Mesendoderm (in vitro differentiated cells): ENCODE results near the gene CBX8.

Experiments
- DNase-seq: peaks from one replicate; pipeline ENCODE4 v3.0.0; 2013
- H2AK5ac ChIP-seq: 2 replicates; pipeline ENCODE4 v1.6.1; 2013; ENCODE audit warnings: low read length, inconsistent platforms
- H2BK120ac ChIP-seq: 2 replicates; pipeline ENCODE4 v1.6.1; 2013; ENCODE audit warnings: low read depth, mild to moderate bottlenecking, low read length, moderate library complexity, mixed read lengths
- H2BK15ac ChIP-seq: replicated peaks from 2 replicates; pipeline ENCODE4 v1.6.1; 2013; ENCODE audit warnings: low read depth, mild to moderate bottlenecking, moderate library complexity
- H2BK5ac ChIP-seq: 2 replicates; pipeline ENCODE4 v1.6.1; 2013; ENCODE audit warnings: low read length, inconsistent platforms
- H3K18ac ChIP-seq: 2 replicates; pipeline ENCODE4 v1.6.1; 2013; ENCODE audit warnings: mild to moderate bottlenecking, low read length, mixed read lengths
- H3K23ac ChIP-seq: one replicate; pipeline ENCODE4 v1.6.1; 2013; ENCODE audit warnings: low read length
- H3K27ac ChIP-seq: 2 replicates; pipeline ENCODE4 v1.5.1; 2013; ENCODE audit warnings: low read depth, mild to moderate bottlenecking, inconsistent platforms, low read length, moderate library complexity
- H3K27me3 ChIP-seq: 2 replicates; pipeline ENCODE4 v1.6.1; 2013; ENCODE audit warnings: low read length, control low read depth, mild to moderate bottlenecking, inconsistent platforms; ENCODE audit not compliant: insufficient read depth, poor library complexity
- H3K36me3 ChIP-seq: 2 replicates; pipeline ENCODE4 v1.6.1; 2013; ENCODE audit warnings: low read length, inconsistent platforms; ENCODE audit not compliant: control insufficient read depth, insufficient read depth
- H3K4ac ChIP-seq: one replicate; pipeline ENCODE4 v1.6.1; 2013; ENCODE audit warnings: low read depth, mild to moderate bottlenecking, low read length, moderate library complexity
- H3K4me1 ChIP-seq: 2 replicates; pipeline ENCODE4 v1.6.1; 2013; ENCODE audit warnings: low read depth, low read length, inconsistent platforms; ENCODE audit not compliant: control insufficient read depth
- H3K4me2 ChIP-seq: 2 replicates; pipeline ENCODE4 v1.6.1; 2013; ENCODE audit warnings: low read length
- H3K4me3 ChIP-seq: 2 replicates; pipeline ENCODE4 v1.5.1; 2013; ENCODE audit warnings: mild to moderate bottlenecking, low read length
- H3K56ac ChIP-seq: one replicate; pipeline ENCODE4 v1.6.1; 2013; ENCODE audit warnings: low read length
- H3K79me1 ChIP-seq: 2 replicates; pipeline ENCODE4 v1.6.1; 2013; ENCODE audit warnings: low read length, inconsistent platforms
- H3K79me2 ChIP-seq: 2 replicates; pipeline ENCODE4 v1.6.1; 2013; ENCODE audit warnings: mild to moderate bottlenecking, low read length; ENCODE audit not compliant: control insufficient read depth, insufficient read depth
- H3K9ac ChIP-seq: 2 replicates; pipeline ENCODE4 v1.6.1; 2013; ENCODE audit warnings: low read length, inconsistent platforms
- H4K5ac ChIP-seq: one replicate; pipeline ENCODE4 v1.6.1; 2013; ENCODE audit warnings: low read length
- H4K8ac ChIP-seq: one replicate; pipeline ENCODE4 v1.6.1; 2013; ENCODE audit warnings: low read depth, mild to moderate bottlenecking, control low read depth, low read length, moderate library complexity
- WGBS: extraction: QIAGEN DNeasy Blood & Tissue Kit; methylation state at CpG from one replicate; pipeline ENCODE4 v1.1.7; 2013; ENCODE audit warnings: low lambda C conversion rate, missing lambda C conversion rate; ENCODE audit not compliant: insufficient coverage; ENCODE audit errors: extremely low coverage; 5-methylcytosine and 5-hydroxymethylcytosine counted together

The CBX8 gene

GRCh38 chr17:79765708-79766107, 31.2 kb downstream of the CBX8 start:
- Histone ChIP-seq H3K4me2 (no peak overlapping the region), H2BK120ac (no peak overlapping the region), H3K79me2 (no peaks in the 10 kb centered on the region), H3K9ac (no peak overlapping the region), H2BK5ac (no peak overlapping the region), H3K4me1 (no peaks in the 10 kb centered on the region), H2BK15ac (no peak overlapping the region), H3K27ac (no peak overlapping the region), H3K27me3 (no peaks in the 10 kb centered on the region), H3K18ac (no peak overlapping the region), H3K23ac (no peak overlapping the region), H3K4me3 (no peak overlapping the region), H4K5ac (no peak overlapping the region), H3K36me3 (no peaks in the 10 kb centered on the region), H3K4ac (no peak overlapping the region), H2AK5ac (no peak overlapping the region), H4K8ac (no peak overlapping the region), H3K56ac (no peak overlapping the region), H3K79me1 (no peaks in the 10 kb centered on the region)
- DNase-seq = no peak
- no CpG with 5 or more reads among the region's 3 CpGs for WGBS

- Histone ChIP-seq H2BK120ac (no peak overlapping the region), H2AK5ac (no peak overlapping the region), H2BK5ac (no peak overlapping the region), H2BK15ac (no peak overlapping the region), H3K4ac (no peak overlapping the region), H4K8ac (no peak overlapping the region), H3K56ac (no peak overlapping the region), H3K23ac (no peak overlapping the region), H3K4me2 (no peak overlapping the region), H3K27ac (no peak overlapping the region), H4K5ac (no peak overlapping the region), H3K4me1 (no peaks in the 10 kb centered on the region), H3K18ac (no peak overlapping the region), H3K27me3 (no peaks in the 10 kb centered on the region), H3K9ac (no peak overlapping the region), H3K4me3 (no peak overlapping the region), H3K79me2 (no peaks in the 10 kb centered on the region), H3K36me3 (no peaks in the 10 kb centered on the region), H3K79me1 (no peaks in the 10 kb centered on the region)
- WGBS = no CpG with 5 or more reads among the region's 19 CpGs
- no peak for DNase-seq
These were observed 34.8 kb downstream of the CBX8 start for GRCh38 chr17:79761894-79762589.

GRCh38 chr17:79760197-79760906, 36.5 kb downstream of the CBX8 start:
- no peaks in the 10 kb centered on the region for H3K36me3 ChIP-seq
- no peaks in the 10 kb centered on the region for H3K27me3 ChIP-seq
- H3K79me2 ChIP-seq = no peaks in the 10 kb centered on the region
- no peak overlapping the region for H3K4me3 ChIP-seq
- no peak overlapping the region for H2BK120ac ChIP-seq
- H3K4me1 ChIP-seq = no peaks in the 10 kb centered on the region
- H2AK5ac ChIP-seq = no peak overlapping the region
- H4K8ac ChIP-seq = no peak overlapping the region
- H2BK15ac ChIP-seq = no peak overlapping the region
- no peak overlapping the region for H2BK5ac ChIP-seq
- H3K4me2 ChIP-seq = no peak overlapping the region
- H3K79me1 ChIP-seq = no peaks in the 10 kb centered on the region
- H3K18ac ChIP-seq = no peak overlapping the region
- no peak overlapping the region for H3K56ac ChIP-seq
- DNase-seq = no peak
- no peak overlapping the region for H3K23ac ChIP-seq
- no peak overlapping the region for H4K5ac ChIP-seq
- WGBS = no CpG with 5 or more reads among the region's 21 CpGs
- no peak overlapping the region for H3K9ac ChIP-seq
- H3K27ac ChIP-seq = no peak overlapping the region
- H3K4ac ChIP-seq = no peak overlapping the region

GRCh38 chr17:79758271-79758670, 38.6 kb downstream of the CBX8 start:
- no peak overlapping the region for H4K8ac ChIP-seq
- H3K4me3 ChIP-seq = no peak overlapping the region
- H3K9ac ChIP-seq = no peak overlapping the region
- H4K5ac ChIP-seq = no peak overlapping the region
- no peak overlapping the region for H3K4ac ChIP-seq
- H3K79me2 ChIP-seq = no peaks in the 10 kb centered on the region
- H3K23ac ChIP-seq = no peak overlapping the region
- H3K4me1 ChIP-seq = no peaks in the 10 kb centered on the region
- H3K56ac ChIP-seq = no peak overlapping the region
- WGBS = no CpG with 5 or more reads among the region's 6 CpGs
- no peak overlapping the region for H2BK120ac ChIP-seq
- H3K36me3 ChIP-seq = no peaks in the 10 kb centered on the region
- no peaks in the 10 kb centered on the region for H3K79me1 ChIP-seq
- no peak for DNase-seq
- no peak overlapping the region for H2BK15ac ChIP-seq
- H3K4me2 ChIP-seq = no peak overlapping the region
- no peak overlapping the region for H2AK5ac ChIP-seq
- H2BK5ac ChIP-seq = no peak overlapping the region
- no peak overlapping the region for H3K18ac ChIP-seq
- no peak overlapping the region for H3K27ac ChIP-seq
- no peaks in the 10 kb centered on the region for H3K27me3 ChIP-seq

GRCh38 chr17:79757140-79757745, 39.6 kb downstream of the CBX8 start:
- H3K79me2 ChIP-seq = no peaks in the 10 kb centered on the region
- no peak overlapping the region for H2AK5ac ChIP-seq
- H3K4me3 ChIP-seq = no peak overlapping the region
- no peak overlapping the region for H2BK5ac ChIP-seq
- H3K56ac ChIP-seq = no peak overlapping the region
- H4K5ac ChIP-seq = no peak overlapping the region
- H3K4me2 ChIP-seq = no peak overlapping the region
- H3K23ac ChIP-seq = no peak overlapping the region
- H3K36me3 ChIP-seq = no peaks in the 10 kb centered on the region
- no peak overlapping the region for H3K4ac ChIP-seq
- no peak overlapping the region for H2BK120ac ChIP-seq
- H3K27me3 ChIP-seq = no peaks in the 10 kb centered on the region
- no peak overlapping the region for H3K27ac ChIP-seq
- no peak overlapping the region for H2BK15ac ChIP-seq
- no peak for DNase-seq
- no peak overlapping the region for H3K9ac ChIP-seq
- H3K18ac ChIP-seq = no peak overlapping the region
- H4K8ac ChIP-seq = no peak overlapping the region
- no peaks in the 10 kb centered on the region for H3K79me1 ChIP-seq
- H3K4me1 ChIP-seq = no peaks in the 10 kb centered on the region
- WGBS = no CpG with 5 or more reads among the region's 15 CpGs
